ENCODE measurements around the gene PTCHD4. TPM values are rescaled to one million over a fixed set of nuclear protein-coding genes. Genes with fewer than 3 reads are reported as not detected.

PTCHD4 gene
- total and polyA plus RNA-seq, 4 donors, result 0.07 to 0.65 TPM; not detected in 2

- 52% methylated on average over 2 of the region's 2 CpGs for WGBS
- H3K27me3 ChIP-seq (ENCODE audit: control insufficient read depth in 4 of 4, insufficient read depth in 4 of 4, low read length in 3 of 4), result no peaks in the 10 kb centered on the region
- no peaks in the 10 kb centered on the region for H3K4me1 ChIP-seq (ENCODE audit: control insufficient read depth in 4 of 4, insufficient read depth in 4 of 4, low read length in 3 of 4)
- H3K36me3 ChIP-seq (ENCODE audit: control insufficient read depth in 4 of 4, insufficient read depth in 3 of 4, low read depth in 1 of 4, low read length in 3 of 4), result no peaks in the 10 kb centered on the region
- H3K9ac ChIP-seq (ENCODE audit: low read depth in 1 of 2, low read length in 2 of 2), result no peak overlapping the region
- H3K9me3 ChIP-seq (ENCODE audit: control insufficient read depth in 4 of 4, low read length in 3 of 4), result no peaks in the 10 kb centered on the region
- no peak for TF ChIP-seq RAD21 (IDR thresholded peaks at IDR 0.05)
- TF ChIP-seq GABPA (IDR thresholded peaks at IDR 0.05 in 1 of 2, conservative IDR thresholded peaks at IDR 0.05 in 1 of 2), result no peak
- H3K27ac ChIP-seq (ENCODE audit: low read depth in 1 of 2, low read length in 2 of 2), result no peak overlapping the region
- no peak overlapping the region for H3K4me3 ChIP-seq (ENCODE audit: low read depth in 1 of 3, low read length in 3 of 3)
- no peak for DNase-seq (ENCODE audit: low spot score)
Observed at GRCh38 chr6:48141975-48142374, 31.0 kb upstream of the PTCHD4 start.

DNA sequence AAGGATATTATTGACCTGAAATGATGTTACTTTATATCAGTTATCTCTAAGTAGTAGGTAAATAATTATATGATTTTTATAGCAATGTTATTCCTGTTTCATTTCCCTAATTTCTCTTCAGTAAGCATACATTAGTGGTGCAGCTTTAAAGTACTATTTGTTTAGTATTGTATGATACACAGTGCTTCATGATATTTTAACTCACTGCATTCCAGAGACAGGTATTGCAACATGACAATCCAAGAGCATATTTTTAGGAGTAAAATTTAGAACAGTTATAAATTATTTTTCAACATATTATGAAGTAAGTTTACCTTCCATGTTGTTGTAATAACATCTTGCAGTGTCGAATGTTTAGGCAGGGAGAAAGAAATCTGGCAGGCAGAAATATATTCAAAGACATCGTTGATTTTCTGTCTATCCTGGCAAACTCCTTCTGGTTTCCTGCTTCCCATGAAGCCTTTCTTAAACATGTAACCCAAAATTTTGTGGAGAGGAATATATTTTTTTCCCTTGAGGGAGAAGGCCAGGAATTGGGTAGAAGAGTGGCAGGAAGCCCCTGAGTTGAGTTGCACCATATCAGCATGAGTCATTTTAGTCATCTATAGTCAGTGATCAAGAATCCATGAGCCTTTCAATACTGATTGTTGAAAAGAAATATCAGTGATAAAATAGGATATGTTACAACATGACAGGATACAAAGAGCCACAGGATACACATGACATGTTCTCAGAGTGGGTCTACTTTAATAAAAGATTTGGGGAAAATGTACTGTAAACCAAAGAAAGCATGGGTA lies 29.0 kb upstream of the PTCHD4 start:
- Histone ChIP-seq H3K9me3 (ENCODE audit: control insufficient read depth in 4 of 4, low read length in 3 of 4) (no peaks in the 10 kb centered on the region), H3K4me3 (ENCODE audit: low read depth in 1 of 3, low read length in 3 of 3) (no peak overlapping the region), H3K27ac (ENCODE audit: low read depth in 1 of 2, low read length in 2 of 2) (no peak overlapping the region), H3K9ac (ENCODE audit: low read depth in 1 of 2, low read length in 2 of 2) (no peak overlapping the region), H3K4me1 (ENCODE audit: control insufficient read depth in 4 of 4, insufficient read depth in 4 of 4, low read length in 3 of 4) (no peaks in the 10 kb centered on the region), H3K27me3 (ENCODE audit: control insufficient read depth in 4 of 4, insufficient read depth in 4 of 4, low read length in 3 of 4) (no peaks in the 10 kb centered on the region), H3K36me3 (ENCODE audit: control insufficient read depth in 4 of 4, insufficient read depth in 3 of 4, low read depth in 1 of 4, low read length in 3 of 4) (no peaks in the 10 kb centered on the region)
- DNase-seq (ENCODE audit: low spot score), result no peak
- WGBS, result 61% methylated on average over 2 of the region's 2 CpGs
- TF ChIP-seq CTCF (IDR thresholded peaks at IDR 0.05; ENCODE audit: low read depth, low read length, missing input control), result no peak
- TF ChIP-seq YY1 (IDR thresholded peaks at IDR 0.05), result no peak
- no peak for TF ChIP-seq FOXA1 (IDR thresholded peaks at IDR 0.05)

DNA sequence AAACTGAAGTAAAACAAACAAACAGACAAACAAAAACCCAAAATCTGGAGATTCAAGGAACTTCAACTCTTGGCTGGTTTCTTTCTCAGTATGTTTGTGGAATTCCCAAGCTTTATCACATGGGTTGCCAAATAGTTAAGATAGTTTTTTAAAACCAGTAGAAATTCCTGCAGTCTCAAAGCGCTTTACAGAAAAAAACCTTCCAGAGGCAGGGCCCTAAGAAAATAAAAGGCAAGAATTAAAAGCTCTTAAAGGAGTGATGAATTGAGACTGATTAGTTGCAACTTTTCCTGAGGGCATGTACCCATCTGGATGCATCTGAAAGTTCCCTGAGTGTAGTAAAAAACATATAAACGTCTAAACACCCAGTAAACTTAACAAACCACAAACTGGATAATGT lies 25.9 kb upstream of the PTCHD4 start:
- Histone ChIP-seq H3K4me3 (ENCODE audit: low read depth in 1 of 3, low read length in 3 of 3) (no peak overlapping the region), H3K9ac (ENCODE audit: low read depth in 1 of 2, low read length in 2 of 2) (no peak overlapping the region), H3K4me1 (ENCODE audit: control insufficient read depth in 4 of 4, insufficient read depth in 4 of 4, low read length in 3 of 4) (no peaks in the 10 kb centered on the region), H3K27me3 (ENCODE audit: control insufficient read depth in 4 of 4, insufficient read depth in 4 of 4, low read length in 3 of 4) (no peaks in the 10 kb centered on the region), H3K36me3 (ENCODE audit: control insufficient read depth in 4 of 4, insufficient read depth in 3 of 4, low read depth in 1 of 4, low read length in 3 of 4) (no peaks in the 10 kb centered on the region), H3K27ac (ENCODE audit: low read depth in 1 of 2, low read length in 2 of 2) (no peak overlapping the region), H3K9me3 (ENCODE audit: control insufficient read depth in 4 of 4, low read length in 3 of 4) (no peaks in the 10 kb centered on the region)
- DNase-seq (ENCODE audit: low spot score), result no peak
- whole genome bisulfite sequencing, result 47% methylated on average over 2 of the region's 2 CpGs
- TF ChIP-seq ZBTB33 (IDR thresholded peaks at IDR 0.05), result no peak
- TF ChIP-seq FOXA2 (IDR thresholded peaks at IDR 0.05), result no peak
- TF ChIP-seq SP1 (IDR thresholded peaks at IDR 0.05), result no peak
- TF ChIP-seq EGR1 (IDR thresholded peaks at IDR 0.05; ENCODE audit: low read depth in 2 of 2), result no peak
- TF ChIP-seq REST (IDR thresholded peaks at IDR 0.05), result no peak
- no peak for TF ChIP-seq GABPA (IDR thresholded peaks at IDR 0.05 in 1 of 2, conservative IDR thresholded peaks at IDR 0.05 in 1 of 2)
- TF ChIP-seq NR2F2 (IDR thresholded peaks at IDR 0.05), result no peak
- TF ChIP-seq JUND (IDR thresholded peaks at IDR 0.05), result no peak
- no peak for TF ChIP-seq CTCF (IDR thresholded peaks at IDR 0.05; ENCODE audit: low read depth, low read length, missing input control)
- TF ChIP-seq YY1 (IDR thresholded peaks at IDR 0.05), result no peak
- TF ChIP-seq RXRA (IDR thresholded peaks at IDR 0.05), result no peak
- no peak for TF ChIP-seq ATF3 (IDR thresholded peaks at IDR 0.05)
- TF ChIP-seq MAX (IDR thresholded peaks at IDR 0.05), result no peak
- no peak for TF ChIP-seq TAF1 (conservative IDR thresholded peaks at IDR 0.05)
- TF ChIP-seq HNF4A (conservative IDR thresholded peaks at IDR 0.05), result no peak
